Activated CD4-positive, alpha-beta T cell treated with anti-CD3 and anti-CD28 coated beads for 48 hours (primary cell): Measurements from ENCODE around the gene ADCY5.

ENCODE experiments used
- DNase-seq: peaks from one replicate; pipeline ENCODE4 v3.0.0-alpha.2; 2020

The ADCY5 gene

GRCh38 chr3:123322866-123323265, 126.0 kb downstream of the ADCY5 start:
- no peak for DNase-seq

- DNase-seq: no peak
Measured at GRCh38 chr3:123321806-123322205, 127.1 kb downstream of the ADCY5 start.

DNA sequence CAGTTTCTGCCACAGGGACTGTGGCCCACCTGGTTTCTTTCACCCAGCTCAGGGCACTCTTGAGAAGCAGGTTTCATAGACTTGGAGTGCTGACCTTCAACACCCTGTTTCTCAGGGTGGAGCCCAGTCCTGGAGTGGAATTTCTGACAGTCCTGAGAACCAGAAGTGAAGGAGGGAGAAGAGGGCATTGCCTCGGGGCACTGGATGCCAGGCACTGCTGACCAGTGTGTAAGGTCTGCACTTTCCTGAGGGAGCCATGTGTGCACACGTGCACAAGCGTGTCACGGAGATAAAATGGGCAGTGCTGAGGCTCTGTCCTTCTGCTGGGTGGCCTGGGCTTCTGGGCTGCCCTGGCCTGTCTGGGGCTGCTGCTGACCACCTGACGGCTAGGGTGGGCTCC, 128.7 kb downstream of the ADCY5 start:
- no peak for DNase-seq

- no peak for DNase-seq
Measured at GRCh38 chr3:123319760-123320159, 129.1 kb downstream of the ADCY5 start.

- DNase-seq: no peak
Measured at GRCh38 chr3:123318374-123318773, 130.5 kb downstream of the ADCY5 start.

DNA sequence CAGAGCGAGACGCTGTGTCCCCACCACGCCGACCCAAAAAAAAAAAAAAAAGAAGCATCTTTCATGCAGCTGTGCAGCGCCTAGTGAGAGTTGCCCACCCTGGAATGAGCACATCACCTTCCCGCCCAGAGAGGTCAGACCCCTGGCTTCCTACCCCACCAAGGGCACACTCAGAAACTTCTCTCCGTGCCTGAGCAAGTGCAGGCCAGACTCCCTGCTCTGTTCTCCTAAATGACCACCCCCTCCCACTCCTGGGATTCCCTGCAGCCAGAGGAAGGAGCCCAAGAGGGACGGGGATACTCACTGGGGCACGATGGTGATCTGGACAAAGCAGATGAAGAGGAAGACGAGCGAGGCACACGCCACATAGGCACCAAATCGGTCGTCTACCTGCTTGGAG, 131.2 kb downstream of the ADCY5 start:
- DNase-seq: no peak

DNA sequence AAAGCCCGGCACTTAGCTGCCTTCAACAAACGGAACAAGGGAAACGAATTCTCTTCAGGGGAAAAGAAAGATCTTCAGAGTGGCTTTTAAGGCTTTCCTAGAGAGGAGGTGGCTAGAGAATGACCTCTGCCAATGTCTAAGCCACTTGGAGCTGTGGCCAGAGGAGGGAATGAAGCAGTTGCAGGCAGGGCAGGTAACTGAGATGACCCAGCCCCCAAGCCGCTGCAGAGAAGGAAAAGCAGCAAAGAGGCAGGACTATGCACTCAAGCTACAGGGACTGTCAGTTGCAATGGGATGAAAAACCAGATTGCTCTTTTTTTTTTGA, 133.7 kb downstream of the ADCY5 start:
- DNase-seq: no peak

DNA sequence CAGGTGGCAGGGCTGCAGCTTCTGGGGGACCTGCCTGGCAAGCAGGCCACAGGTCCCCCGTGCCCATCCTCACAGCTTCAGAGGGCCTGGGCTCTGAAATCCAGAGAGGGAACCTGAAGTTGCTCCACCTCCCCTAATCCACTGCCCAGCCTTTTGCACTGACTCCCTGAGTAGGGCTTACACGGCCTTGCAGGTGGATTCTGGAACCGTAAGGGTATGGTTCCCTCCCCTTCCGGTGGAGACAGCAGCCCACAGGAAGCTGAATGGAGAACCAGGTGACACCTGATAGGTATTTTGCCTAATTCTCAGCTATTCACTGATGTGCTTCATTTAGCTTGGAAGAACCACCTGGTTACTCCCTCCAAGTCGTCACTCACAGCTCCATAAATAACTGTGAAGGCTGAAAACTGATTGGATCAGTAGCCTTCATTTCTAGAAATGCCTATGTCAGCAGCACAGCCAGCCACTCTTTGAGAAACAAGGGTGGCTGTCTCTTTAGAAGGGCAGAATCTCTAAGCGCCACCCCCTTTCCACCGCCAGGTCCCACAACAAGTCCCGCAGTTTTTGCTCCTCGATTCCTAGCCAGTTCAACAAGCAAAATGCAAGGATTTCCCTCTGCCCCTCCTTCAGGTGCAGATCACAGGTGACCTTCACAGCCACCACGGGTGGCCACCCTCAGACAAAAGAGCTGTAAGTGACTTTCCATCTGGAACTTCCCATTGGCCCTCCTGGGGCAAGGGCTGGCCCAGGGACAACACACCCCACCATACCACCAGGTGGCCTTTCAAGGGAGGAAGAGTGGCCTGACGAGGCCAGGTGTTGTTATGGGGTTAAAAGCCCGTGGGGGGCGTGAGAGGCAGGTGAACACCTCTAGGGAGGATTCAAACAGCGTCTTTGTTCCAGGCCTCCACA, 134.3 kb downstream of the ADCY5 start:
- DNase-seq: no peak

DNA sequence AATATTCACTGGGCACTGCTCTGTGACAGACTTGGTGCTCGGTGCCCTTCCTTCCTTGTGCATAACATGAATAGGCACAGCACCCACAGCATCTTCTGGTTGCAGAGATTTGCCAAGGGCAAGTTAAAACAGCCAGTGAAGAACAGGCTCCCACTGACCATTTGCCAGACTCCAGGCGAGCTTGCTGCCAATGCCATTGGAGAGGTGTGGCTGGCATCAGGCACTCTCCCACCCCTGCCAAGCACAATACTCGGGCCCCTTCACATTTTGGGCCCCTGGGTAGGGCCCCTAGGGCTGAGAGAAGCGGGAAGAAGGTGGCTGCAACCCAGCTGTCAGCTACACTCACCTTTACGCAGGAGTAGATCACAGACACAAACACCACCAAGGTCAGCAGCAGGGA, 135.0 kb downstream of the ADCY5 start:
- DNase-seq: no peak

- no peak for DNase-seq
Measured at GRCh38 chr3:123312331-123313265, 136.3 kb downstream of the ADCY5 start.

- DNase-seq: no peak
Measured at GRCh38 chr3:123311201-123311600, 137.7 kb downstream of the ADCY5 start.

GRCh38 chr3:123310741-123311140, 138.1 kb downstream of the ADCY5 start:
- DNase-seq: no peak

DNA sequence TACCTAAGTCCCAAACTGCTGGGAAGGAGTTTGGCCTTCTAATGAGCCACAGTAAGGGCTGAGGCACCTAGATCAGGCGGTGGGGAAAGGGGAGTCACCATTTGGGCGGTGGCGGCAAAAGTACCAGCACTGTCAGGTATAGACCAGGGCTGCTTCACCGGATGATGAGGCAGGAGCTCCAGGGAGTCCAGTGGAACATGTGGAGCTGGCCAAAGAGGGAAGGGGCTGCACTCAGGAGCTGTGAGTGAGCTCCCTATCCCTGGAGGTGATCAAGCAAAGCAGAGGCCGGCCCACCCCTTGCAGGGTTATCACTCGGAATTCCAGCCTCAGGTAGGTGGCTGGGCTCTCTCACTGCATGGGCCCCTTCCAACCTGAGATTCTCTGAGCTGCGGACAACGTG, 138.7 kb downstream of the ADCY5 start:
- DNase-seq: no peak

GRCh38 chr3:123307064-123307463, 141.8 kb downstream of the ADCY5 start:
- DNase-seq: no peak

GRCh38 chr3:123305192-123305591, 143.7 kb downstream of the ADCY5 start:
- DNase-seq: no peak

GRCh38 chr3:123303976-123304560, 144.8 kb downstream of the ADCY5 start:
- no peak for DNase-seq

DNA sequence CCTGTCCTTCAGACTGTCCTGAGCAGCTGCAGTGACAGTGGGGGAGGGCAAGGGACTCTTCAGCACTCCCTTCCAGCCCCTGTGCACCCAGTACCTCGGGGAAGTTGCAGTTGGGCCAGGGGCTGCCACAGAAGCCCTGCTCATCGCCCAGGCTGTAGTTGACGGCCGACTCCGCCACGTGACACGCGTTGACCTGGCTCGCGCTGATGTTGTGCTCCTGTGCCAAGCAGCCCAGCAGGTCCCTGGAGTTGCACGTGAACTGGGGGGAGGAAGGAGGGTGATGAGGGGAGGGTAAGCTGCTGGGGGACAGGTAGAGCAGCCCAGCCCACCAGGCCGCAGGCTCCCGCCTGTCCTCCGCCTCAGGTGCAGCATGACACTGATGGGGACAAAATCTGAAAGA, 145.9 kb downstream of the ADCY5 start:
- DNase-seq: no peak

DNA sequence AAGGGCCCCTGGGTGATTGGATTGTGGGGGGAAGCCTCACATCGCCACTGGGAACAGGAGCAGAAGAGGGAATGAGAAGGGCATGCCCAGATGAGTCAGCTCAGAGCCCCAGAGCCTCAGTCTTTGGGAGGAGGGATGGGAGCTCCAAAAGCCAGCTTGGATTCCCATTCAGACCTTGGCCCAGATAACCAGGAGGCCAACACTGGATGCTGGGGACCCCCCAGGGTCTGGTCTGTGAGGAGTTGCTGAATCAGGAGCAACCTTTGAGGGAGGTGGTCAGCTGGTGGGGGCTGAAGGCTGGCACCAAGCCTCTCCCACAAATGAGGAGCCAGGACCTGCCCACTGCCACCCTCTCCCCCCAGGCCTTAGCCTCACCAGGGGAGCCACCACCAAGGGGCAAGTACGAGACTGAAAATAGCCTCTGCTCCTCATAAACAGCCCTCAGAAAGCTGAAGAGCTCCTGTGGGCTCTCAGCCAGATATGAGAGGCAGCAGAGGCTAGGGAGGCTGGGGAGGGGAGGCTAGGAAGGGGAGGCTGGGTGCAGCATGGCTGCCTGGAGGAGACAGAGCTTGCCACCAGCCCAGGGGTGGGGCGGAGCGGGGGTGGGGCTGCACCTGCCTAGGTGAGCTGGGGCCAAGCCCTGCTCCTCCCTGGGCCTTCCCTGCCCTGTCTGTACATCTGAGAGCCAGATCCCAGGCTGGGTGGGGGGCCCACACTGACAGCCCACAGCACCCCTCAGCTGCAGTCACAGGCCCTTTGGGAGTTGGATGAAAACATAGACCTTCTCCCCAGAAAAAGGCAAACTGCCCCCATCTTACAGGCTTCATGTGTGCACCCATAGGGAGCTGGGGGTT, 147.3 kb downstream of the ADCY5 start:
- DNase-seq: no peak

DNA sequence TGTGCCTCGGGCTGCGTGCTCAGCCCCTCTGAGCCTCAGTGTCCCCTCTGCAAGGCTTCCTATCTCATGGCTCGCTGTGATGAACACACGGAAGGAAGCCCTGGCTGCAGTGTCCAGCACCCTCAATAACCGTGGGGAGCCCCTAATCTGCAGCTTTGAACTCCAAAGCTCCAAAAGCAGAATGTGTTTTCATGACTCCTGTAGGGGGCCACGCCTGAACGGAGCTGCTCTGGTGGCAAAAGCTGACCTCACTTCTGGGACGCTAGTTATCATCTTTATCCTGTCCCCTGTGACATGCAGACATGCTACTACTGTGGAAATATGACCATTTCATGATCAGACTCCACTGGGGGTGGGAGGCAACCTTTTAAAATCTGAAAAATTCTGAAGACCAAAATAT, 148.3 kb downstream of the ADCY5 start:
- DNase-seq: no peak

- DNase-seq: no peak
Measured at GRCh38 chr3:123300056-123300455, 148.8 kb downstream of the ADCY5 start.

GRCh38 chr3:123299581-123299980, 149.3 kb downstream of the ADCY5 start:
- DNase-seq: no peak

DNA sequence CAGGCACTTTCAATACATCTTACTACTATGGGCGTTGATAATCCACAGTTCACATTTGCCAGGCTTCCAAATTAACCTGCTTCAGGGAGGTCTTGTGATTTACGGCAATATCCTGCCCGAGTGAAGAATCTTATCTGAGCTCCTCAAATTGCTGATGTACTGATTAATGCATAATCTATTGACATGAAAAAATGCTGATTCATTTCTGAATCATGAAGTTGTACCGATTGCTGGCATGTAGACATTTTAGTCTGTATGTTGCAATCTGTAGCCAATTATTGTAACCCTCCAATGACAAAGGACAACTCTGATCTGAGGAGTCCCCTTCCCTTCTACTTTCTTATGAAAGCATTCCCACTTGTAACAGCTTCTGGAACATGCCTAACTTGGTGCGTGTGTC, 150.0 kb downstream of the ADCY5 start:
- DNase-seq: no peak

DNA sequence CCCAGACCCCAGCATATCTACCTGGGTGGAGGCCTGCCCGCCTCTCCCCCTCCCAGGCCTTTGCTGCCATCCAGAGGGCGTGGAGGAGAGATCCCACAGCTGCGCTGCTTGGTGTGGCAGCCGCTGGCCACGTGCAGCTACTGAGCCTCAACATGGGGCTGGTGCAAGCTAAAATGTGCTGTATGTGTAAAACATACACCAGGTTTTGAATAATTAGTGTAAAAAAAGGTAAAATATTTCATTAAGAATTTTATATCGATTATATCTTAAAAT, 151.3 kb downstream of the ADCY5 start:
- no peak for DNase-seq
